Prostate gland (tissue), 2 donors: ENCODE data around the gene MICAL3.

ENCODE experiments used
- CTCF ChIP-seq, 4 experiments: fragments of 200-600 bp in 2 of 4; fragments of 450-650 bp in 2 of 4; sonication (generic) in 2 of 4; IDR thresholded peaks; 1 replicate in 3 of 4; 2 replicates in 1 of 4; pipeline ENCODE4 v1.5.1; 2016 to 2019; ENCODE audit warnings: antibody characterized with exemption in 4 of 4, mild to moderate bottlenecking in 2 of 4, moderate library complexity in 2 of 4
- POLR2A ChIP-seq: fragments of 450-650 bp; IDR thresholded peaks from one replicate; pipeline ENCODE4 v1.6.1; 2016; ENCODE audit warnings: antibody characterized with exemption, mild to moderate bottlenecking
- POLR2AphosphoS5 ChIP-seq: sonication (generic); formaldehyde crosslinking; IDR thresholded peaks from one replicate; pipeline ENCODE4 v1.6.1; 2017; ENCODE audit warnings: antibody characterized with exemption

- TF ChIP-seq CTCF (IDR thresholded peaks at IDR 0.05) (no peak), POLR2A (no peak), POLR2AphosphoS5 (no peak)
These were observed 195.8 kb downstream of the MICAL3 start for GRCh38 chr22:17828502-17829080.
